HCT116 (cell line): ENCODE results near the gene CCN5. TPM values are rescaled to one million over a fixed set of nuclear protein-coding genes. Genes with fewer than 3 reads are reported as not detected.

Experiments used
- ATAC-seq: fragments of 200-7000 bp; cut with Tn5 transposase; 2 replicates; pipeline ENCODE4 v1.9.1; 2020; ENCODE audit warnings: mild to moderate bottlenecking, moderate library complexity
- BruUV-seq: library from RNA; stranded (reverse); fragments of 400-500 nt; replicated peaks from 2 replicates; lab custom pipeline; 2021; lab: Mats Ljungman, UMichigan
- CTCF ChIA-PET: fragments of 300-600 bp; sonication (Branson Sonifier 250); formaldehyde crosslinking; loops from one replicate; lab custom pipeline; 2021; ENCODE audit warnings: antibody characterized with exemption; lab: Charles Lee
- POLR2A ChIA-PET: fragments of 300-600, 350-600 bp; sonication (Branson Sonifier 250); formaldehyde crosslinking; loops from one replicate; lab custom pipeline; 2021; ENCODE audit warnings: antibody characterized with exemption; lab: Charles Lee
- RAD21 ChIA-PET, 2 experiments: fragments of 300-600 bp; sonication (Branson Sonifier 250); formaldehyde crosslinking; loops; one replicate each; lab custom pipeline; 2023; ENCODE audit warnings: low total read pairs in 2 of 2; ENCODE audit not compliant: uncharacterized antibody in 2 of 2, unreplicated experiment in 2 of 2, low non-redundant PET in 1 of 2; lab: Charles Lee
- DNase-seq: peaks from one replicate; pipeline ENCODE4 v3.0.0-alpha.2; 2010; ENCODE audit warnings: low read depth, low spot score
- H2AFZ ChIP-seq: fragments of 200-600 bp; shearing (Covaris generic), sonication (generic); 2 replicates; pipeline ENCODE4 v1.6.1; 2017; ENCODE audit warnings: low read depth, mixed run types, mixed read lengths, antibody characterized with exemption, low read length; ENCODE audit not compliant: poor library complexity, severe bottlenecking
- H3K27ac ChIP-seq: 2 replicates; pipeline ENCODE4 v1.5.1; 2012; ENCODE audit warnings: low read depth, low read length
- H3K27me3 ChIP-seq: fragments of 200-600 bp; sonication (generic); 2 replicates; pipeline ENCODE4 v1.6.1; 2016; ENCODE audit warnings: mixed run types, low read length, mixed read lengths; ENCODE audit not compliant: insufficient read depth
- H3K36me3 ChIP-seq, 2 experiments: fragments of 200-500 bp in 1 of 2; fragments of 200-600 bp in 1 of 2; sonication (Bioruptor generic) in 1 of 2; sonication (generic) in 1 of 2; 2 replicates each; pipeline versions ENCODE4 v1.5.1 to v1.6.1; 2014 to 2016; ENCODE audit warnings: low read length in 2 of 2, inconsistent platforms in 1 of 2, mixed read lengths in 1 of 2, mixed run types in 1 of 2; ENCODE audit not compliant: insufficient read depth in 2 of 2, control insufficient read depth in 1 of 2
- H3K4me1 ChIP-seq, 2 experiments: fragments of 200-600 bp in 1 of 2; sonication (generic) in 1 of 2; 2 replicates each; pipeline versions ENCODE4 v1.5.1 to v1.6.1; 2012 to 2017; ENCODE audit warnings: low read length in 2 of 2, inconsistent platforms in 1 of 2, mild to moderate bottlenecking in 1 of 2, mixed read lengths in 1 of 2, mixed run types in 1 of 2, moderate library complexity in 1 of 2; ENCODE audit not compliant: insufficient read depth in 2 of 2, control insufficient read depth in 1 of 2
- H3K4me2 ChIP-seq: fragments of 200-600 bp; sonication (generic); 2 replicates; pipeline ENCODE4 v1.6.1; 2017; ENCODE audit warnings: mixed run types, low read length, mixed read lengths
- H3K4me3 ChIP-seq, 2 experiments: fragments of 200-600 bp in 1 of 2; sonication (generic) in 1 of 2; replicated peaks in 1 of 2; 2 replicates each; pipeline ENCODE4 v1.5.1; 2011 to 2016; ENCODE audit warnings: low read length in 2 of 2, control low read depth in 1 of 2, low read depth in 1 of 2, mild to moderate bottlenecking in 1 of 2, mixed read lengths in 1 of 2, mixed run types in 1 of 2
- H3K79me2 ChIP-seq: fragments of 200-600 bp; sonication (generic); 2 replicates; pipeline ENCODE4 v1.6.1; 2017; ENCODE audit warnings: mild to moderate bottlenecking, mixed run types, low read length, moderate library complexity, mixed read lengths; ENCODE audit not compliant: insufficient read depth
- H3K9ac ChIP-seq: fragments of 200-600 bp; sonication (generic); 2 replicates; pipeline ENCODE4 v1.6.1; 2016; ENCODE audit warnings: low read length, mixed read lengths
- H3K9me2 ChIP-seq: fragments of 200-600 bp; sonication (generic), shearing (Covaris generic); 2 replicates; pipeline ENCODE4 v1.6.1; 2017; ENCODE audit warnings: mixed run types, mild to moderate bottlenecking, moderate library complexity; ENCODE audit not compliant: insufficient read depth
- H3K9me3 ChIP-seq, 2 experiments: fragments of 200-500 bp in 1 of 2; fragments of 200-600 bp in 1 of 2; sonication (Bioruptor generic) in 1 of 2; sonication (generic) in 1 of 2; 2 replicates each; pipeline ENCODE4 v1.6.1; 2014 to 2017; ENCODE audit warnings: low read length in 2 of 2, mixed read lengths in 2 of 2, inconsistent platforms in 1 of 2, low read depth in 1 of 2, mild to moderate bottlenecking in 1 of 2, mixed run types in 1 of 2, moderate library complexity in 1 of 2; ENCODE audit not compliant: control insufficient read depth in 1 of 2, insufficient read depth in 1 of 2
- H4K20me1 ChIP-seq: fragments of 200-600 bp; sonication (generic), shearing (Covaris generic); 2 replicates; pipeline ENCODE4 v1.6.1; 2017; ENCODE audit warnings: mixed run types, mild to moderate bottlenecking, moderate library complexity; ENCODE audit not compliant: insufficient read depth
- CBX3 ChIP-seq: IDR thresholded peaks from 2 replicates; pipeline ENCODE4 v1.6.1; 2012; ENCODE audit warnings: low read depth
- CEBPB ChIP-seq: IDR thresholded peaks from 2 replicates; pipeline ENCODE4 v1.6.1; 2012; ENCODE audit warnings: low read depth
- EGR1 ChIP-seq: IDR thresholded peaks from 2 replicates; pipeline ENCODE4 v1.6.1; 2012; ENCODE audit warnings: low read depth
- ELF1 ChIP-seq: IDR thresholded peaks from 2 replicates; pipeline ENCODE4 v1.6.1; 2012; ENCODE audit warnings: low read depth, borderline replicate concordance
- FOSL1 ChIP-seq: IDR thresholded peaks from 2 replicates; pipeline ENCODE4 v1.6.1; 2012; ENCODE audit warnings: low read depth
- JUND ChIP-seq: IDR thresholded peaks from 2 replicates; pipeline ENCODE4 v1.6.1; 2012
- POLR2A ChIP-seq: IDR thresholded peaks from 2 replicates; pipeline ENCODE4 v1.7.0; 2011; ENCODE audit warnings: borderline replicate concordance; ENCODE audit not compliant: insufficient read depth, insufficient read length; ENCODE audit errors: extremely low read depth
- SIN3A ChIP-seq: IDR thresholded peaks from 2 replicates; pipeline ENCODE4 v1.6.1; 2012; ENCODE audit warnings: low read depth
- YY1 ChIP-seq: IDR thresholded peaks from 2 replicates; pipeline ENCODE4 v1.6.1; 2011; ENCODE audit warnings: low read length, low read depth, moderate library complexity, mild to moderate bottlenecking; ENCODE audit not compliant: insufficient replicate concordance; ENCODE audit errors: extremely low read depth
- ZFX ChIP-seq: fragments of 450-650 bp; IDR thresholded peaks from 2 replicates; pipeline ENCODE4 v1.6.1; 2017
- intact Hi-C: fragments of 100-400 bp; cut with micrococcal nuclease; formaldehyde crosslinking; loops from 2 replicates; pipeline ENCODE4 v1.10.0; 2022
- total RNA-seq: library from RNA; stranded (reverse); gene quantifications from one replicate; pipeline ENCODE4 v1.2.1, GENCODE V29; 2021; ENCODE audit not compliant: unreplicated experiment
- TF ChIP-seq, protein P1 (sequence below), 3 experiments: fragments of 200-600 bp in 1 of 3; sonication (generic) in 1 of 3; IDR thresholded peaks in 2 of 3; conservative IDR thresholded peaks in 1 of 3; 2 replicates each; pipeline ENCODE4 v1.5.1; 2012 to 2017; ENCODE audit warnings: low read depth in 2 of 3, low read length in 2 of 3, antibody characterized with exemption in 1 of 3, borderline replicate concordance in 1 of 3, control low read depth in 1 of 3, mild to moderate bottlenecking in 1 of 3, mixed read lengths in 1 of 3, mixed run types in 1 of 3, moderate library complexity in 1 of 3; ENCODE audit not compliant: insufficient read depth in 1 of 3

Gene CCN5
- total RNA-seq, 1 experiment from 2014 or later, result 0.20 TPM

DNA sequence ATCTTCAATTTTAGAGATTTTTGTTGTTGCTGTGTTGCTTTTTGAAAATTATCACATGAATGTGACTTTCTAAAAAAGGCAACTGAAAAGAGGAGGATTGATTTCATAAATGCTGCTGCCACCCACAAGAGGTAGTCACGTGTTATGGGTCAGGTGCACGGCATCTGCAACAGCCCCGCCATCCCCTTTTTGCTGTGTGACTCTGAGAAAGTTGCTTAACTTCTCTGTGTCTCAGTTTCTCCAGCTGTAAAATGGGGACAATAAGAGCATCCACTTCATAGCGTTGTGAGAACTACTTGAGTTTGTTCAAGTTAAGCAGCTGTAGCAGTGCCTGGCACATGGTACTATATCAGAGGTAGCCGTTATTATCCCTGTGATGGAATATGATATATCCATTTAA is 10.7 kb downstream of the CCN5 start (continued):
- TF ChIP-seq ELF1, result no peak
- TF ChIP-seq POLR2A, result no peak
- TF ChIP-seq YY1, result no peak
- TF ChIP-seq JUND, result no peak
- TF ChIP-seq SIN3A, result no peak
- no peak for TF ChIP-seq EGR1
- TF ChIP-seq, protein P1, sequence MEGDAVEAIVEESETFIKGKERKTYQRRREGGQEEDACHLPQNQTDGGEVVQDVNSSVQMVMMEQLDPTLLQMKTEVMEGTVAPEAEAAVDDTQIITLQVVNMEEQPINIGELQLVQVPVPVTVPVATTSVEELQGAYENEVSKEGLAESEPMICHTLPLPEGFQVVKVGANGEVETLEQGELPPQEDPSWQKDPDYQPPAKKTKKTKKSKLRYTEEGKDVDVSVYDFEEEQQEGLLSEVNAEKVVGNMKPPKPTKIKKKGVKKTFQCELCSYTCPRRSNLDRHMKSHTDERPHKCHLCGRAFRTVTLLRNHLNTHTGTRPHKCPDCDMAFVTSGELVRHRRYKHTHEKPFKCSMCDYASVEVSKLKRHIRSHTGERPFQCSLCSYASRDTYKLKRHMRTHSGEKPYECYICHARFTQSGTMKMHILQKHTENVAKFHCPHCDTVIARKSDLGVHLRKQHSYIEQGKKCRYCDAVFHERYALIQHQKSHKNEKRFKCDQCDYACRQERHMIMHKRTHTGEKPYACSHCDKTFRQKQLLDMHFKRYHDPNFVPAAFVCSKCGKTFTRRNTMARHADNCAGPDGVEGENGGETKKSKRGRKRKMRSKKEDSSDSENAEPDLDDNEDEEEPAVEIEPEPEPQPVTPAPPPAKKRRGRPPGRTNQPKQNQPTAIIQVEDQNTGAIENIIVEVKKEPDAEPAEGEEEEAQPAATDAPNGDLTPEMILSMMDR (IDR thresholded peaks at IDR 0.05 in 2 of 3, conservative IDR thresholded peaks at IDR 0.05 in 1 of 3; ENCODE audit: borderline replicate concordance in 1 of 3, insufficient read depth in 1 of 3, low read depth in 2 of 3, low read length in 2 of 3), result no peak
- no peak for TF ChIP-seq ZFX

- DNase-seq (no peak), ATAC-seq (no peak)
- no peak overlapping the region for H3K4me3 ChIP-seq
- no peaks in the 10 kb centered on the region for H3K9me2 ChIP-seq
- no TSS peak for BruUV-seq
- H3K27me3 ChIP-seq, result no peaks in the 10 kb centered on the region
- H3K9me3 ChIP-seq, result no peaks in the 10 kb centered on the region
- CTCF ChIA-PET, result no interaction called here
- no peaks in the 10 kb centered on the region for H3K36me3 ChIP-seq
- H3K4me1 ChIP-seq, result peaks cover 32 to 39% of the 10 kb centered on the region in 2 experiments
- no peak overlapping the region for H3K9ac ChIP-seq
- TF ChIP-seq, protein P1 (IDR thresholded peaks at IDR 0.05 in 2 of 3, conservative IDR thresholded peaks at IDR 0.05 in 1 of 3; ENCODE audit: borderline replicate concordance in 1 of 3, insufficient read depth in 1 of 3, low read depth in 2 of 3, low read length in 2 of 3), result no peak
- TF ChIP-seq SIN3A, result no peak
- TF ChIP-seq CBX3, result no peak
- TF ChIP-seq CEBPB, result no peak
- no peak for TF ChIP-seq YY1
- no peak for TF ChIP-seq FOSL1
- intact Hi-C loops, result loop anchor here (5.0 kb wide), 1 partner anchor 515 kb away; the partner anchor contains the start of gene OSER1
- no peaks in the 10 kb centered on the region for H3K79me2 ChIP-seq
- POLR2A ChIA-PET, result no interaction called here
- H3K27ac ChIP-seq, result no peak overlapping the region
- no peak overlapping the region for H3K4me2 ChIP-seq
- RAD21 ChIA-PET, result no interaction called here
- no peak overlapping the region for H2AFZ ChIP-seq
- no peaks in the 10 kb centered on the region for H4K20me1 ChIP-seq
Observed at GRCh38 chr20:44727039-44727438, 11.9 kb downstream of the CCN5 start.
